A549 (cell line): Measurements from ENCODE around the gene OCRL.

ENCODE experiments used
- BHLHE40 ChIP-seq: IDR thresholded peaks from 2 replicates; pipeline ENCODE4 v1.6.1; 2012; ENCODE audit warnings: low read depth, low read length, inconsistent platforms
- CBX8 ChIP-seq: fragments of 200-600 bp; sonication (generic); IDR thresholded peaks from 2 replicates; pipeline ENCODE4 v1.6.1; 2016
- CTCF ChIP-seq: fragments of >200 bp; sonication (Bioruptor Twin); formaldehyde crosslinking; IDR thresholded peaks from 3 replicates; pipeline ENCODE4 v1.5.1; 2016
- E2F6 ChIP-seq: IDR thresholded peaks from 2 replicates; pipeline ENCODE4 v1.6.1; 2012; ENCODE audit warnings: low read depth, borderline replicate concordance
- EP300 ChIP-seq, 2 experiments: fragments of >200 bp; sonication (Bioruptor Twin); formaldehyde crosslinking; IDR thresholded peaks; 2 replicates in 1 of 2; 3 replicates in 1 of 2; pipeline ENCODE4 v1.6.1; 2016 to 2017
- JUNB ChIP-seq: fragments of >200 bp; sonication (Bioruptor Twin); formaldehyde crosslinking; IDR thresholded peaks from 2 replicates; pipeline ENCODE4 v1.6.1; 2016
- KDM5A ChIP-seq: fragments of 200-600 bp; sonication (generic); IDR thresholded peaks from 2 replicates; pipeline ENCODE4 v1.6.1; 2016; ENCODE audit warnings: antibody characterized with exemption, mild to moderate bottlenecking
- NR3C1 ChIP-seq: fragments of >200 bp; sonication (Bioruptor Twin); formaldehyde crosslinking; IDR thresholded peaks from 3 replicates; pipeline ENCODE4 v1.6.1; 2017
- POLR2A ChIP-seq: IDR thresholded peaks from 2 replicates; pipeline ENCODE4 v1.6.1; 2012; ENCODE audit warnings: mild to moderate bottlenecking, low read length
- RNF2 ChIP-seq: fragments of 200-600 bp; sonication (generic); IDR thresholded peaks from 2 replicates; pipeline ENCODE4 v1.6.1; 2016; ENCODE audit warnings: low read depth, mild to moderate bottlenecking, antibody characterized with exemption, moderate library complexity, borderline replicate concordance
- USF2 ChIP-seq: fragments of 450-650 bp; IDR thresholded peaks from 2 replicates; pipeline ENCODE4 v1.6.1; 2014; ENCODE audit warnings: antibody characterized with exemption
- ZC3H11A ChIP-seq: fragments of 450-650 bp; IDR thresholded peaks from 2 replicates; pipeline ENCODE4 v1.6.1; 2014; ENCODE audit warnings: antibody characterized with exemption, mild to moderate bottlenecking

- TF ChIP-seq CTCF (no peak), E2F6 (no peak), BHLHE40 (no peak), RNF2 (no peak), USF2 (no peak), EP300 (IDR thresholded peaks at IDR 0.05) (no peak), POLR2A (no peak), KDM5A (no peak), CBX8 (no peak), JUNB (no peak), NR3C1 (no peak), ZC3H11A (no peak)
Measured at GRCh38 chrX:129529685-129530281, 10.3 kb upstream of the OCRL start.
